SK-N-MC (cell line): ENCODE measurements around the gene DELE1.

ENCODE experiments used
- EZH2 ChIP-seq: fragments of 200-600 bp; sonication (generic); IDR thresholded peaks from one replicate; pipeline ENCODE4 v1.6.1; 2017; ENCODE audit warnings: antibody characterized with exemption
- POLR2AphosphoS5 ChIP-seq: IDR thresholded peaks from 2 replicates; pipeline ENCODE4 v1.6.1; 2012; ENCODE audit warnings: mild to moderate bottlenecking, low read depth, low read length, borderline replicate concordance

DNA sequence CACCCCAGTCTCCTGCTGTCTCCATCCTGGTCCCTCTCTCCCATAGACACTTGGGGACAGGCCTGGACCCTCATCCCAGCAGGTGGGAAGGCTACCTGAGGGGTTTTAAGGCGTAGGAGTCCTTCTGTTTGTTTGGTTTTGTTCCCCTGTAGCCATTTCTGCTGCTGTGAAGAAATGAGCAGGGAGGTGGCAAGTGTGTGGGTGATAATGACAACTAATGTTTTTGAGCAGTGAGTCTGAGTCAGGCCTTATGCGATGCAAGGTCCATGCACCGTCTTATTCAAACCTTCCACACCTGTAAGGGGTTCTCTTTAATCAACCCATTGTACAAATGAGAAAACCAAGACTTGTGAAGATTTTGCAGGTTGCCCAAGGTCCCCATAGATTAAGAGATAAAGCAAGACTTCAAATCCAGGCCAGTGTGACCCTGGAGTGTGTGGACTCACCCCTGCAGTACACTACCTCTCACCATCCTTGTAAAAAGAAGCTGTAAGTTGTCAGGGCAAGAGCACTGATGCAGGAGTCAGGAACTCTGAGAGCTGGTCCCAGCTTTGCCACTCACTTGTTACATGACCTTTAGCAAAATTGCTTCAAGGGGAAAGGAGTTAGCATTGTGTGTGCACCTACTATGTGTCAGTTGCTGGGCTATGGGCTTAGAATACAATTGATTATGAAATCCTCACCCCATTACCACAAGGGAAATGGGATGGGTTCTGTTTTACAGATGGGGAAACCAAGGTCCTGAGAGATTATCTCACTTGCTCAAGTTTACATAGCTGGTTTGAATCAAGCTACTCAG is 26.7 kb downstream of the DELE1 start:
- TF ChIP-seq EZH2 (no peak), POLR2AphosphoS5 (no peak)
